ENCODE results near the gene ZNRF3.

DNA sequence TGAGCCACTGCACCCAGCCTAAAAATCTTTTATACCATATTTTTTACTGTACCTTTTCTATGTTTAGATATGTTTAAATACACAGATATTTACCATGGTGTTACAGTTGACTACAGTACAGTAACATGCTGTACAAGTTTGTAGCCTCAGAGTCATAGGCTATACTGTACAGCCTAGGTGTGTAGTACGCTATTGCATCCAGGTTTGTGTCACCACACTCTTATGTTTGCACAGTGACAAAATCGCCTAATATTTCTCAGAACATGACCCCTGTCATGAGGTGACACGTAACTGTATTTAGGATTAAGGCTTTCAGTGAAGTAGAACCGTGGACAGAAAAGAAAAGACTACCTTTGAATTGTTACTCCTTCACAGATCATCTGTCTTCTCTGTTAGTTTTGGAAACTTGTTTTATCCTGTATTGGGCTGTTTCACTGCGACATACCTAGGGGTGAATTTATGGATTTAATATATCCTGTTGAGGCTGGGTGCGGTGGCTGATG is 83.8 kb downstream of the ZNRF3 start:
- TF ChIP-seq, protein P1, sequence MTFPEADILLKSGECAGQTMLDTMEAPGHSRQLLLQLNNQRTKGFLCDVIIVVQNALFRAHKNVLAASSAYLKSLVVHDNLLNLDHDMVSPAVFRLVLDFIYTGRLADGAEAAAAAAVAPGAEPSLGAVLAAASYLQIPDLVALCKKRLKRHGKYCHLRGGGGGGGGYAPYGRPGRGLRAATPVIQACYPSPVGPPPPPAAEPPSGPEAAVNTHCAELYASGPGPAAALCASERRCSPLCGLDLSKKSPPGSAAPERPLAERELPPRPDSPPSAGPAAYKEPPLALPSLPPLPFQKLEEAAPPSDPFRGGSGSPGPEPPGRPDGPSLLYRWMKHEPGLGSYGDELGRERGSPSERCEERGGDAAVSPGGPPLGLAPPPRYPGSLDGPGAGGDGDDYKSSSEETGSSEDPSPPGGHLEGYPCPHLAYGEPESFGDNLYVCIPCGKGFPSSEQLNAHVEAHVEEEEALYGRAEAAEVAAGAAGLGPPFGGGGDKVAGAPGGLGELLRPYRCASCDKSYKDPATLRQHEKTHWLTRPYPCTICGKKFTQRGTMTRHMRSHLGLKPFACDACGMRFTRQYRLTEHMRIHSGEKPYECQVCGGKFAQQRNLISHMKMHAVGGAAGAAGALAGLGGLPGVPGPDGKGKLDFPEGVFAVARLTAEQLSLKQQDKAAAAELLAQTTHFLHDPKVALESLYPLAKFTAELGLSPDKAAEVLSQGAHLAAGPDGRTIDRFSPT (tag by site-specific recombination; IDR thresholded peaks at IDR 0.05) = no peak
- TF ChIP-seq, protein P2, sequence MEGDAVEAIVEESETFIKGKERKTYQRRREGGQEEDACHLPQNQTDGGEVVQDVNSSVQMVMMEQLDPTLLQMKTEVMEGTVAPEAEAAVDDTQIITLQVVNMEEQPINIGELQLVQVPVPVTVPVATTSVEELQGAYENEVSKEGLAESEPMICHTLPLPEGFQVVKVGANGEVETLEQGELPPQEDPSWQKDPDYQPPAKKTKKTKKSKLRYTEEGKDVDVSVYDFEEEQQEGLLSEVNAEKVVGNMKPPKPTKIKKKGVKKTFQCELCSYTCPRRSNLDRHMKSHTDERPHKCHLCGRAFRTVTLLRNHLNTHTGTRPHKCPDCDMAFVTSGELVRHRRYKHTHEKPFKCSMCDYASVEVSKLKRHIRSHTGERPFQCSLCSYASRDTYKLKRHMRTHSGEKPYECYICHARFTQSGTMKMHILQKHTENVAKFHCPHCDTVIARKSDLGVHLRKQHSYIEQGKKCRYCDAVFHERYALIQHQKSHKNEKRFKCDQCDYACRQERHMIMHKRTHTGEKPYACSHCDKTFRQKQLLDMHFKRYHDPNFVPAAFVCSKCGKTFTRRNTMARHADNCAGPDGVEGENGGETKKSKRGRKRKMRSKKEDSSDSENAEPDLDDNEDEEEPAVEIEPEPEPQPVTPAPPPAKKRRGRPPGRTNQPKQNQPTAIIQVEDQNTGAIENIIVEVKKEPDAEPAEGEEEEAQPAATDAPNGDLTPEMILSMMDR (tag by site-specific recombination; IDR thresholded peaks at IDR 0.05) = no peak
